GM19023 (cell line): ENCODE data around the gene NPTX1.

Source experiments
- ATAC-seq: cut with Tn5 transposase; IDR thresholded peaks from one replicate; pipeline ENCODE4 v1.9.1; 2021; ENCODE audit warnings: mild to moderate bottlenecking, moderate library complexity; ENCODE audit not compliant: unreplicated experiment

The NPTX1 gene

GRCh38 chr17:80446645-80447405 is 29.6 kb downstream of the NPTX1 start:
- ATAC-seq = no peak

- no peak for ATAC-seq
Observed at GRCh38 chr17:80445726-80446110, 30.7 kb downstream of the NPTX1 start.

DNA sequence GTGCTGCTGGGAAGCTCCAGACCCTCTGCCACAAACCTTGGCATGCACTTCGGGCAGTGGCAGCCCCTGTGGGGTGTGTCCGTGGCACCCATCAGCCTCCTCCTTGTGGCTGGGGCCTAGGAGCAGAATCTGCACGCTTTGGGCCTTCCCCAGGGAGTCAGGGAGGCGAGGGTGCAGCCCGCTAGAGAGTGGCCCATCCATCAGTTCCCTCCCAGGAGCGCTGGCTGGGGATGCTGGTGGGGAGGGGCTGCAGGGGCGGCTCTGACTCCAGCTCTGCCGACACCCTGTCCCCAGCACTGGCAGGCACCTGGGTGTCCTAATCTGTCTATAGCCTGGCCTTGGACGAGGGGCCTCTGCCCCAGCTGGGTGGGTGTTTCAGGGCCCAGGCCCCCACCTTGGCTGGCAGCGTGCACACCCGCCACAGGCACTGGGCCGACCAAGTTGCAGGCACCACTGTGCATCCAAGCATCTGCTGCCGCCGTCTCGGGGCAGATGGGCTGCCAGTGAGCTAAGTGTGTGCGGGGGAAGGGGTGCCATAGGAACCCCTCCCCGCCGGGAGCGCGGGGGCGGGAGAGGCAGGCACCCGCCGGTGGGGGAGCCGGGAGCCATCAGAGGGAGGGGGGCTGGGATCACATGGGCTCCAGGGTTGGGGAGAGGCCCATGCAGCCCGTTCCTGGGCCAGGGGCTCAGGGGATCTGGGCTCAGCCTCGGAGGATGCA is 31.2 kb downstream of the NPTX1 start:
- no peak for ATAC-seq

DNA sequence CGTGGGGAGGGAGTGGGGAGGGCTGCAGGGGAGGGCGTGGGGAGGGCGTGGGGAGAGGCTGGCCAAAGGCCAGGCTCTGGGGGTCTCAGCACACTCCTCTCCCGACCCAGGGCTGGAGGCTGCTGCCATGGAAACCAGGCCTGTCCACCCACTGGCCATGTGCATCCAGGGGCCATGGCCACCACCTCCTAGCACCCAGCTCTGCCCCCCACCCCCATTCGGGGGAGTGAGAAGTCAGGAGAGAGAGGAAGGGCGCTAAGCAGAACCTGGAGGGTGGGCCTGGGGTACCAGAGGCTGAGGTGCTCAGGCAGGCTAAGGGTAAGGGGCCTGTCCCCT is 31.8 kb downstream of the NPTX1 start:
- no peak for ATAC-seq

DNA sequence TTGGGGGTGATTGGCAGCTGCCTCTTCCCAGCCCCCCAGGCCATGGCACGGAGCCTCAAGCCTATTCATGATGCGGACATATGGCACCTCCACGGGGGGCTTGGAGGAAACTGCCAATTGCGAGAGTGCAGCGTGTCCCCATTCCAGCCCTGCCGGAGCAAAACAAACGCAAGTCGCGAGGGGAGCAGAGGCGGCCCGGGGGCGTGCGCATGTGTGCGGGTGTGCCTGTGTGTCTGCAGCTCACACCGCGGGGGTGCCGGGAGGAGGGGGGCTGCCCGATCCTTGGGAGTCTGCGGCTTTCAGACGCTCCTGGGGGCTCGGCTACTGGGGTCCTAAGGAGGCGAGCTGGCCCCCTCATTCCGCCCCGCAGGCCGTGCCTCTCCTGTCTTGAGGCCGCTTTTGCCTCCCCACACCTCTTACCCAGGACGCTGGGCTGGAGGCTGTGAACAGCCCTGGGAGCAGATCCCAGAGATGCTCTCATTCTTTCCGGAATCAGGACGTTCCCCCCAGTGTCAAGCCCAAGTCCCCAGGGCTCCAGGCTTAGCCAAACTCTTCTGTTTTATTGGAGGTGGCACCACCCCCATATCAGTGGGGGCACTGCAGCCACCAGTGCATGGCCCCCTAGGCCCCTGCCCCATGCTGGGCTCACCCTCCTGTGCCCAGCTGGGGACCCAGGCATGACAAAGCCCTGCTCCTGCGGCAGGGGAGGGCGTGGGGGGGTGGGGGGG is 32.3 kb downstream of the NPTX1 start:
- ATAC-seq = no peak

DNA sequence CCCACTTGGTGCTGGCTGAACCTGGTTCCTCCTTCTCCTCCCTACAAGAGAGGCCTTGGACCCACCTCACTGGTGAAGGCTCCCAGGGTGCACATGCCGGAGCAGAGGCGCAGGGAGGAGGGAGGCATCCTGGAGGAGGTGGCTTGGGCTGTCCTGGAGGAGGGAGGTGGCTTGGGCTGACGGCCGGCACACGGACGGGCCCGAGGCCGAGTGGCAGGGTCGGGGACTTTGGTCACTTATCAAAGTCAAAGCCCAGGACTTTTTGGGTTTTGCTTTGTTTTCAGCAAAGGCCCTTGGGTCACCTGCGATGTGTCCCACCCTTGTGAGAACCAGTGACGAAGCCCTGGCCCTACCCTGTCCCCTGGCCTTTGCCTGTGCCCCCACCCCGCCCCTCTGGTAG is 32.9 kb downstream of the NPTX1 start:
- no peak for ATAC-seq

- no peak for ATAC-seq
Observed at GRCh38 chr17:80442764-80443163, 33.6 kb downstream of the NPTX1 start.

GRCh38 chr17:80442323-80442659 is 34.1 kb downstream of the NPTX1 start:
- ATAC-seq = no peak

DNA sequence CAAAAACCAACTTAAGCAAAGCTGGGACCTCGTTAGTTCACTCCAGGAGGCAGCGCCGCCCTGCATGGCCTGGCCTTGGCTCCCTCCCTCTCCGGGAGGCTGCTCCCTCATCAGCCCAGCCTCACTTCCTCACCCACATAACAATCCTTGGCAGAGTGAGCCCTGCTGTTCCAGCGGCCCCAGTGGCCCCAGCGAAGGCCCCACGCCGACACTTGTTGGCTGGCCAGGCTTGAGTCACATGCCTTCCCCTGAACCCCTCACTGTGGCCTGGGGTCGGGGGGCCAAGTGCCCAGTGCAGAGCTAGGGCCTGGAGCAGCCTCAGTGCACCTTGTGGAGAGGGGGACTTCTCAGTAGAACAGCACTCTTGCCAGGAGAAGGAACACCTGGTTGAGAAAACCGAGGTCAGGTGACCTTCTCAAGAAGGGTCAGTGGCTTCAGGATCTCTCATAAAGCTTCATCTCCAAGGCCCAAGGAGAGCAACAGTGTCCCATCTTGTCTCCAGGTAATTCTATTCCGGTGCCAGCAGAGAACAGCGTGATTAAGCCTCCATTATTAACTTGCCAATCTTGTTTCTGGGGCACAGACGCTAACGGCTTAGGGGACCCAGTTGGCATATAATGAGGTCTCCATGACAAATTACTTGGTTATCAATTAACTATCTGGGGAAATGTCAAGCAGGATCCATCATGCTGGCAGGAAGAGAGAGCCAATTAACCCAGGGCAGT is 34.6 kb downstream of the NPTX1 start:
- ATAC-seq = no peak

- no peak for ATAC-seq
Observed at GRCh38 chr17:80441133-80441578, 35.3 kb downstream of the NPTX1 start.

DNA sequence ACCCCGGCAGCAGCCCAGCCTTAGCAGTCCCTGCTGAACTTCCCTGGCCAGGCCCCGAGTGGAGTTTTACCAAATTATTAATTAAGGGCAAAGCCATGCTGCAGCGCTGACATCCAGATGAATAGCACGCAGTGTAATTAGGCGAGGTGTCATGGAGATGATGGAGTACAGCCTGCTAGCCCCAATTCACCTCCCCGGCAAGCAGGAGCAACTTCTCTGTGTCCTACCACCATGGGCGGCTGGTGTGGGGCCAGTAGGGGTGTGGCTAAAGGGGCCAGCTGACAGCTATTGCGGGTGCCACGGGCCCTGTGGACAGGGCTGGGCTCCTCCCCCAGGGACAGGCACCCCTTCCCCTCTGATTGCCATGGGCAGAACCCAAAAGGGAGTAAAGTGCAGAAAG is 36.9 kb downstream of the NPTX1 start:
- no peak for ATAC-seq

GRCh38 chr17:80438806-80439205 is 37.6 kb downstream of the NPTX1 start:
- no peak for ATAC-seq

GRCh38 chr17:80437532-80437931 is 38.9 kb downstream of the NPTX1 start:
- no peak for ATAC-seq

GRCh38 chr17:80433916-80434666 is 42.3 kb downstream of the NPTX1 start:
- ATAC-seq = no peak

DNA sequence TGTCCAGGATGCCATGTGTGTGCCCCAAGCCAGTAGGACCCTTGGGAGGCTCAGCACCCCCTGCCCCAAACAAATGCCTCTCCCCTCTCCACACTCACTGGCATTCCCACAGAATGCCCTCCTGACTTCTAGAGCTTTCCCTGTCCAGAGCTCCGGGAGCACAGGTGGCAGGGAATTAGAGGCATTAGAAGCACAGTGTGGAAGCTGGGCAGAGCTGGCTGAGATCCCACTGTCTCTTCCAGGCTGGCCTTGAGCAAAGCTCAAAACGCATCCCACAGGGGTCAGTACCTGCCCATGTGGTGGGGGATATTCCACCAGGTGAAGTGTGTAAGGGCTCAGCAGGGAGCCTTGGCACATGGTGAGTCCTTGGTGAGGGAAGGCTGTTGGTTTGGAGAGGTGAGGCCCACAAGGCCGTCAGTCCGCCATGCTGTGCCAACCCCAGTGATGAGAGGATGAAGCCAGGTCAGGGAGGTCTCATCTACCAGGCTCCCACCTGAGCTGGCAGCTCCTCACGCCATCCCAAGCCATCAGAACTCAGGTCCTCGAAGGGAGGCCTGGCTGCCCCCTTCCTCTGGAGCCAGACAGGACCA is 43.4 kb downstream of the NPTX1 start:
- no peak for ATAC-seq

GRCh38 chr17:80432350-80432955 is 44.0 kb downstream of the NPTX1 start:
- no peak for ATAC-seq

GRCh38 chr17:80431246-80432195 is 44.9 kb downstream of the NPTX1 start:
- ATAC-seq = no peak

DNA sequence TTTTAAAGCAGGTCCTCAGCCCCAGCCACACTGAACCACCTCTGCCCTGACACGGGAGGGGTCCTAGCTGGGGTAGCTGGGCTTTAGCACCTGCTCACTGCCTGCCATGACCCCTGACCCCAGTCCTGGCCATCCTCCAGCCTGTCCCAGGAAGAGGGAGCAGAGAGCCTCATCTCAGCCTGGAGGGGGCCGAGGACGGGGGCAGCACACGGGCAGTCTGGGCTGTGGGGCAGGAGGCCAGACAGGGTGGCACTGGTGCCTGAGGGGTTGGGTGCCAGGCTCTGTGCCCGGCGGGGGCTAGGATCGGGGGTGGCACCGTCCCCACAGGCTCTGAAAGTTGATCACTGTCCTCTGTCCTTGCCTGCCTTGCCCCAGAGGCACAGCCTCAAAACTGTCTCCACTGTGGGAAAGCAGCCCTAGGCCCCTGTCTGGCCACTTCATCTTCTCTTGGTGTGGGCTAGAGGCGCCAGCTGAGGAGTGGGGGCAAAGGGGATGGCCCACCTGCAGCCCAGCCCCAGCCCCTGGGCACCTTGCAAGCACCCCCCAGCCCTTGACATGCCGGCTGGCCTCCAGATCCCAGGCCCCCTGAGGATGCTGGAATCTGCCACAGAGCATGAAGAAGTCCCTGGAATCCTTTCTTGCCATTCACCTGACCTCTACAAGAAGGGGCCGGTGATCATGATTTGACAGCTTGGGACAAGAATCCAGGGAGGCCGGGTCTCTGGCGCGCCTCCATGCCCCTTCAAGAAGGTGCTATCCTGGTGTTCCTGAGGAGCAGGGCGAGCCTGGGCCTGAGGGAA is 45.8 kb downstream of the NPTX1 start:
- no peak for ATAC-seq
